Liver (tissue), 9 donors: ENCODE data around the gene CDC42EP3. TPM values are rescaled to one million over a fixed set of nuclear protein-coding genes. Genes with fewer than 3 reads are reported as not detected.

ENCODE experiments used
- DNase-seq: peaks from one replicate; pipeline ENCODE4 v3.0.0-alpha.2; 2017; ENCODE audit warnings: low spot score
- H3K27ac ChIP-seq, 2 donors: one replicate each; pipeline ENCODE4 v1.7.0; 2013; ENCODE audit warnings: inconsistent platforms in 2 of 2, low read length in 2 of 2, control low read depth in 1 of 2, low read depth in 1 of 2, mild to moderate bottlenecking in 1 of 2
- H3K27me3 ChIP-seq, 4 donors: one replicate each; pipeline versions ENCODE4 v1.6.1 to v1.7.0; 2013; ENCODE audit warnings: low read length in 3 of 4, inconsistent platforms in 1 of 4, mild to moderate bottlenecking in 1 of 4, moderate library complexity in 1 of 4; ENCODE audit not compliant: control insufficient read depth in 4 of 4, insufficient read depth in 4 of 4
- H3K36me3 ChIP-seq, 4 donors: one replicate each; pipeline versions ENCODE4 v1.6.1 to v1.7.0; 2013; ENCODE audit warnings: low read length in 3 of 4, mild to moderate bottlenecking in 3 of 4, low read depth in 1 of 4, moderate library complexity in 1 of 4; ENCODE audit not compliant: control insufficient read depth in 4 of 4, insufficient read depth in 3 of 4
- H3K4me1 ChIP-seq, 4 donors: one replicate each; pipeline versions ENCODE4 v1.6.1 to v1.7.0; 2013; ENCODE audit warnings: low read length in 3 of 4, mild to moderate bottlenecking in 3 of 4, moderate library complexity in 1 of 4; ENCODE audit not compliant: control insufficient read depth in 4 of 4, insufficient read depth in 4 of 4
- H3K4me3 ChIP-seq, 3 donors: one replicate each; pipeline versions ENCODE4 v1.6.1 to v1.7.0; 2013; ENCODE audit warnings: low read length in 3 of 3, control low read depth in 1 of 3, low read depth in 1 of 3, mild to moderate bottlenecking in 1 of 3
- H3K9ac ChIP-seq, 2 donors: one replicate each; pipeline ENCODE4 v1.7.0; 2013; ENCODE audit warnings: low read length in 2 of 2, mild to moderate bottlenecking in 2 of 2, moderate library complexity in 2 of 2, control low read depth in 1 of 2, low read depth in 1 of 2
- H3K9me3 ChIP-seq, 4 donors: one replicate each; pipeline versions ENCODE4 v1.6.1 to v1.7.0; 2013; ENCODE audit warnings: low read length in 3 of 4; ENCODE audit not compliant: control insufficient read depth in 4 of 4
- ATF3 ChIP-seq: IDR thresholded peaks from 2 replicates; pipeline ENCODE4 v1.6.1; 2016; ENCODE audit warnings: antibody characterized with exemption
- EGR1 ChIP-seq, 2 donors: IDR thresholded peaks; 2 replicates each; pipeline ENCODE4 v1.6.1; 2016 to 2018; ENCODE audit warnings: antibody characterized with exemption in 2 of 2, low read depth in 2 of 2
- FOXA1 ChIP-seq: IDR thresholded peaks from 2 replicates; pipeline ENCODE4 v1.6.1; 2016; ENCODE audit warnings: antibody characterized with exemption
- FOXA2 ChIP-seq: IDR thresholded peaks from 2 replicates; pipeline ENCODE4 v1.6.1; 2016; ENCODE audit warnings: antibody characterized with exemption
- GABPA ChIP-seq, 2 donors: IDR thresholded peaks in 1 of 2; conservative IDR thresholded peaks in 1 of 2; 2 replicates each; pipeline ENCODE4 v1.6.1; 2016; ENCODE audit warnings: antibody characterized with exemption in 2 of 2, mild to moderate bottlenecking in 1 of 2, moderate library complexity in 1 of 2
- HNF4A ChIP-seq, 2 donors: conservative IDR thresholded peaks; 2 replicates each; pipeline ENCODE4 v1.6.1; 2016; ENCODE audit warnings: antibody characterized with exemption in 2 of 2, mild to moderate bottlenecking in 2 of 2
- HNF4G ChIP-seq: IDR thresholded peaks from 2 replicates; pipeline ENCODE4 v1.6.1; 2016; ENCODE audit warnings: antibody characterized with exemption
- JUND ChIP-seq, 2 donors: IDR thresholded peaks; 2 replicates each; pipeline ENCODE4 v1.6.1; 2016; ENCODE audit warnings: antibody characterized with exemption in 2 of 2
- NR2F2 ChIP-seq: IDR thresholded peaks from 2 replicates; pipeline ENCODE4 v1.6.1; 2016; ENCODE audit warnings: antibody characterized with exemption
- RAD21 ChIP-seq, 2 donors: IDR thresholded peaks; 2 replicates each; pipeline ENCODE4 v1.6.1; 2016; ENCODE audit warnings: antibody characterized with exemption in 2 of 2, mild to moderate bottlenecking in 2 of 2
- REST ChIP-seq: IDR thresholded peaks from 2 replicates; pipeline ENCODE4 v1.6.1; 2016; ENCODE audit warnings: antibody characterized with exemption, mild to moderate bottlenecking
- RXRA ChIP-seq, 2 donors: IDR thresholded peaks; 2 replicates each; pipeline ENCODE4 v1.6.1; 2017 to 2018; ENCODE audit warnings: antibody characterized with exemption in 2 of 2, mild to moderate bottlenecking in 1 of 2
- SP1 ChIP-seq: IDR thresholded peaks from 2 replicates; pipeline ENCODE4 v1.6.1; 2018; ENCODE audit warnings: antibody characterized with exemption, mild to moderate bottlenecking
- TAF1 ChIP-seq: conservative IDR thresholded peaks from 2 replicates; pipeline ENCODE4 v1.6.1; 2016; ENCODE audit warnings: antibody characterized with exemption, mild to moderate bottlenecking
- YY1 ChIP-seq: IDR thresholded peaks from 2 replicates; pipeline ENCODE4 v1.6.1; 2016; ENCODE audit warnings: antibody characterized with exemption, mild to moderate bottlenecking
- ZBTB33 ChIP-seq: IDR thresholded peaks from 2 replicates; pipeline ENCODE4 v1.6.1; 2016; ENCODE audit warnings: antibody characterized with exemption
- WGBS: extraction: QIAGEN DNeasy Blood & Tissue Kit; methylation state at CpG from one replicate; pipeline ENCODE4 v1.1.7; 2013; 5-methylcytosine and 5-hydroxymethylcytosine counted together
- polyA plus RNA-seq, 2 donors: library from polyadenylated mRNA; stranded (reverse) in 1 of 2; unstranded in 1 of 2; fragments of 200-250 nt in 1 of 2; fragments of >200 nt in 1 of 2; fragmentation: Nextera tagmentation in 1 of 2; extraction: Ambion mirVana in 1 of 2; gene quantifications; one replicate each; pipeline versions ENCODE4 v1.2.1 to v1.2.3, GENCODE V29; 2013 to 2015
- total RNA-seq, 2 donors: library from RNA; depleted of rRNA; stranded (reverse); fragments of >200 nt; gene quantifications; one replicate each; pipeline ENCODE4 v1.2.3, GENCODE V29; 2014
- donor health status: healthy.
- donor health status: healthy.
- donor health status: healthy.
- donor health status: healthy.
- donor health status: healthy.

The CDC42EP3 gene
- total and polyA plus RNA-seq, 4 donors: 2.5 to 4.1 (median 3.3) TPM

- TF ChIP-seq SP1: no peak
Measured at GRCh38 chr2:37600735-37601134, 70.7 kb downstream of the CDC42EP3 start (continued).

- no peak for DNase-seq
- H3K9ac ChIP-seq: no peak overlapping the region
- WGBS: 90% methylated on average over 17 of the region's 17 CpGs
- no peaks in the 10 kb centered on the region for H3K27me3 ChIP-seq
- H3K36me3 ChIP-seq: no peaks in the 10 kb centered on the region
- H3K4me1 ChIP-seq: no peaks in the 10 kb centered on the region
- no peak for TF ChIP-seq ATF3
- TF ChIP-seq FOXA2: no peak
- TF ChIP-seq YY1: no peak
- no peak for TF ChIP-seq RXRA (IDR thresholded peaks at IDR 0.05)
- TF ChIP-seq NR2F2: no peak
- no peak for TF ChIP-seq FOXA1
- no peak for TF ChIP-seq HNF4A (conservative IDR thresholded peaks at IDR 0.05)
- TF ChIP-seq RAD21 (IDR thresholded peaks at IDR 0.05): no peak
- TF ChIP-seq ZBTB33: no peak
- no peak for TF ChIP-seq TAF1
- TF ChIP-seq SP1: no peak
- no peak for TF ChIP-seq HNF4G
- no peak for TF ChIP-seq GABPA (IDR thresholded peaks at IDR 0.05 in 1 of 2, conservative IDR thresholded peaks at IDR 0.05 in 1 of 2)
- TF ChIP-seq REST: no peak
- no peak for TF ChIP-seq JUND (IDR thresholded peaks at IDR 0.05)
- TF ChIP-seq EGR1 (IDR thresholded peaks at IDR 0.05; ENCODE audit: low read depth in 2 of 2): no peak
- H3K9me3 ChIP-seq: no peaks in the 10 kb centered on the region
- no peak overlapping the region for H3K4me3 ChIP-seq
- no peak overlapping the region for H3K27ac ChIP-seq
Measured at GRCh38 chr2:37599688-37600525, 71.5 kb downstream of the CDC42EP3 start.

GRCh38 chr2:37593694-37594093 is 77.7 kb downstream of the CDC42EP3 start:
- Histone ChIP-seq H3K4me1 (no peaks in the 10 kb centered on the region), H3K9ac (no peak overlapping the region), H3K36me3 (no peaks in the 10 kb centered on the region), H3K9me3 (no peaks in the 10 kb centered on the region), H3K4me3 (no peak overlapping the region), H3K27ac (no peak overlapping the region), H3K27me3 (no peaks in the 10 kb centered on the region)
- TF ChIP-seq ZBTB33 (no peak), TAF1 (no peak), NR2F2 (no peak), FOXA2 (no peak), YY1 (no peak)
- WGBS: 80% methylated on average over 3 of the region's 3 CpGs
- no peak for DNase-seq
